Measurements from ENCODE around the gene KSR1.

Gene KSR1

GRCh38 chr17:27491713-27492190 is 35.5 kb downstream of the KSR1 start:
- Histone ChIP-seq H3K27ac (ENCODE audit: low read length) (no peak overlapping the region), H3K4me1 (ENCODE audit: insufficient read depth, low read length) (peaks cover 72% of the 10 kb centered on the region), H3K9me3 (ENCODE audit: insufficient read depth, low read depth, low read length) (no peaks in the 10 kb centered on the region)

GRCh38 chr17:27492470-27492869 is 36.2 kb downstream of the KSR1 start:
- Histone ChIP-seq H3K4me3 (ENCODE audit: low read length) (no peak overlapping the region), H3K27ac (ENCODE audit: low read length) (no peak overlapping the region), H3K4me1 (ENCODE audit: insufficient read depth, low read length) (peaks cover 74% of the 10 kb centered on the region), H3K27me3 (ENCODE audit: insufficient read depth, low read length) (no peaks in the 10 kb centered on the region), H3K9me3 (ENCODE audit: insufficient read depth, low read depth, low read length) (no peaks in the 10 kb centered on the region), H3K36me3 (ENCODE audit: insufficient read depth, low read depth, low read length) (0 out of 2 replicates have a peak, but pooled peaks cover 4% of the 10 kb centered on the region), H3K9ac (ENCODE audit: low read depth, low read length) (no peak overlapping the region)

More at GRCh38 chr17:27491713-27492190, 35.5 kb downstream of the KSR1 start:
- no peak overlapping the region for H3K9ac ChIP-seq (ENCODE audit: low read depth, low read length)
- H3K4me3 ChIP-seq (ENCODE audit: low read length), result no peak overlapping the region
- H3K27me3 ChIP-seq (ENCODE audit: insufficient read depth, low read length), result no peaks in the 10 kb centered on the region
- H3K36me3 ChIP-seq (ENCODE audit: insufficient read depth, low read depth, low read length), result 0 out of 2 replicates have a peak, but pooled peaks cover 4% of the 10 kb centered on the region

GRCh38 chr17:27493088-27493487 is 36.8 kb downstream of the KSR1 start:
- Histone ChIP-seq H3K36me3 (ENCODE audit: insufficient read depth, low read depth, low read length) (no peaks in the 10 kb centered on the region), H3K9me3 (ENCODE audit: insufficient read depth, low read depth, low read length) (no peaks in the 10 kb centered on the region), H3K4me1 (ENCODE audit: insufficient read depth, low read length) (peaks cover 74% of the 10 kb centered on the region), H3K9ac (ENCODE audit: low read depth, low read length) (no peak overlapping the region), H3K4me3 (ENCODE audit: low read length) (no peak overlapping the region), H3K27ac (ENCODE audit: low read length) (no peak overlapping the region), H3K27me3 (ENCODE audit: insufficient read depth, low read length) (no peaks in the 10 kb centered on the region)

- no peaks in the 10 kb centered on the region for H3K36me3 ChIP-seq (ENCODE audit: insufficient read depth, low read depth, low read length)
- peaks cover 72% of the 10 kb centered on the region for H3K4me1 ChIP-seq (ENCODE audit: insufficient read depth, low read length)
- H3K27ac ChIP-seq (ENCODE audit: low read length), result no peak overlapping the region
- no peaks in the 10 kb centered on the region for H3K27me3 ChIP-seq (ENCODE audit: insufficient read depth, low read length)
- no peaks in the 10 kb centered on the region for H3K9me3 ChIP-seq (ENCODE audit: insufficient read depth, low read depth, low read length)
- no peak overlapping the region for H3K4me3 ChIP-seq (ENCODE audit: low read length)
- H3K9ac ChIP-seq (ENCODE audit: low read depth, low read length), result peak overlapping the region; percentile 40; the same call in 1 of the 2 replicates
Measured at GRCh38 chr17:27494192-27495091, 38.2 kb downstream of the KSR1 start.

GRCh38 chr17:27495460-27495859 is 39.2 kb downstream of the KSR1 start:
- Histone ChIP-seq H3K9ac (ENCODE audit: low read depth, low read length) (no peak overlapping the region), H3K27me3 (ENCODE audit: insufficient read depth, low read length) (no peaks in the 10 kb centered on the region), H3K4me1 (ENCODE audit: insufficient read depth, low read length) (peaks cover 62% of the 10 kb centered on the region), H3K4me3 (ENCODE audit: low read length) (no peak overlapping the region), H3K36me3 (ENCODE audit: insufficient read depth, low read depth, low read length) (peaks cover 4% of the 10 kb centered on the region; the same call in 1 of the 2 replicates), H3K27ac (ENCODE audit: low read length) (no peak overlapping the region), H3K9me3 (ENCODE audit: insufficient read depth, low read depth, low read length) (peaks cover 4% of the 10 kb centered on the region)

- Histone ChIP-seq H3K9me3 (ENCODE audit: insufficient read depth, low read depth, low read length) (peaks cover 10% of the 10 kb centered on the region), H3K4me3 (ENCODE audit: low read length) (no peak overlapping the region), H3K27me3 (ENCODE audit: insufficient read depth, low read length) (no peaks in the 10 kb centered on the region), H3K9ac (ENCODE audit: low read depth, low read length) (no peak overlapping the region; the same call in 1 of the 2 replicates), H3K27ac (ENCODE audit: low read length) (no peak overlapping the region), H3K4me1 (ENCODE audit: insufficient read depth, low read length) (peaks cover 57% of the 10 kb centered on the region), H3K36me3 (ENCODE audit: insufficient read depth, low read depth, low read length) (peaks cover 4% of the 10 kb centered on the region; the same call in 1 of the 2 replicates)
Measured at GRCh38 chr17:27496005-27496404, 39.8 kb downstream of the KSR1 start.

- peaks cover 4% of the 10 kb centered on the region; the same call in 1 of the 2 replicates for H3K36me3 ChIP-seq (ENCODE audit: insufficient read depth, low read depth, low read length)
- no peak overlapping the region for H3K4me3 ChIP-seq (ENCODE audit: low read length)
- peaks cover 15% of the 10 kb centered on the region for H3K9me3 ChIP-seq (ENCODE audit: insufficient read depth, low read depth, low read length)
- peaks cover 55% of the 10 kb centered on the region for H3K4me1 ChIP-seq (ENCODE audit: insufficient read depth, low read length)
- no peaks in the 10 kb centered on the region for H3K27me3 ChIP-seq (ENCODE audit: insufficient read depth, low read length)
- no peak overlapping the region for H3K27ac ChIP-seq (ENCODE audit: low read length)
- no peak overlapping the region; the same call in 1 of the 2 replicates for H3K9ac ChIP-seq (ENCODE audit: low read depth, low read length)
Measured at GRCh38 chr17:27496437-27496943, 40.2 kb downstream of the KSR1 start.

- H3K9ac ChIP-seq (ENCODE audit: low read depth, low read length), result no peak overlapping the region; the same call in 1 of the 2 replicates
- H3K27me3 ChIP-seq (ENCODE audit: insufficient read depth, low read length), result no peaks in the 10 kb centered on the region
- H3K4me3 ChIP-seq (ENCODE audit: low read length), result no peak overlapping the region
- no peak overlapping the region for H3K27ac ChIP-seq (ENCODE audit: low read length)
- peaks cover 51% of the 10 kb centered on the region for H3K4me1 ChIP-seq (ENCODE audit: insufficient read depth, low read length)
- peaks cover 4% of the 10 kb centered on the region; the same call in 1 of the 2 replicates for H3K36me3 ChIP-seq (ENCODE audit: insufficient read depth, low read depth, low read length)
- H3K9me3 ChIP-seq (ENCODE audit: insufficient read depth, low read depth, low read length), result peaks cover 19% of the 10 kb centered on the region
Measured at GRCh38 chr17:27496971-27497370, 40.7 kb downstream of the KSR1 start.

GRCh38 chr17:27497696-27498095 is 41.4 kb downstream of the KSR1 start:
- Histone ChIP-seq H3K36me3 (ENCODE audit: insufficient read depth, low read depth, low read length) (peaks cover 4% of the 10 kb centered on the region; the same call in 1 of the 2 replicates), H3K9ac (ENCODE audit: low read depth, low read length) (no peak overlapping the region), H3K27me3 (ENCODE audit: insufficient read depth, low read length) (no peaks in the 10 kb centered on the region), H3K27ac (ENCODE audit: low read length) (no peak overlapping the region), H3K9me3 (ENCODE audit: insufficient read depth, low read depth, low read length) (peaks cover 20% of the 10 kb centered on the region), H3K4me3 (ENCODE audit: low read length) (no peak overlapping the region), H3K4me1 (ENCODE audit: insufficient read depth, low read length) (peaks cover 43% of the 10 kb centered on the region)

GRCh38 chr17:27498615-27499309 is 42.5 kb downstream of the KSR1 start:
- no peak overlapping the region for H3K4me3 ChIP-seq (ENCODE audit: low read length)
- no peak overlapping the region for H3K9ac ChIP-seq (ENCODE audit: low read depth, low read length)
- no peak overlapping the region for H3K27ac ChIP-seq (ENCODE audit: low read length)
- peaks cover 4% of the 10 kb centered on the region; the same call in 1 of the 2 replicates for H3K36me3 ChIP-seq (ENCODE audit: insufficient read depth, low read depth, low read length)
- peaks cover 20% of the 10 kb centered on the region for H3K9me3 ChIP-seq (ENCODE audit: insufficient read depth, low read depth, low read length)
- H3K4me1 ChIP-seq (ENCODE audit: insufficient read depth, low read length), result peaks cover 33% of the 10 kb centered on the region
- no peaks in the 10 kb centered on the region for H3K27me3 ChIP-seq (ENCODE audit: insufficient read depth, low read length)

- Histone ChIP-seq H3K27ac (ENCODE audit: low read length) (no peak overlapping the region), H3K9ac (ENCODE audit: low read depth, low read length) (no peak overlapping the region), H3K9me3 (ENCODE audit: insufficient read depth, low read depth, low read length) (peaks cover 20% of the 10 kb centered on the region), H3K4me1 (ENCODE audit: insufficient read depth, low read length) (peaks cover 24% of the 10 kb centered on the region), H3K27me3 (ENCODE audit: insufficient read depth, low read length) (no peaks in the 10 kb centered on the region), H3K4me3 (ENCODE audit: low read length) (no peak overlapping the region), H3K36me3 (ENCODE audit: insufficient read depth, low read depth, low read length) (peaks cover 4% of the 10 kb centered on the region; the same call in 1 of the 2 replicates)
Measured at GRCh38 chr17:27499451-27500265, 43.4 kb downstream of the KSR1 start.

All from iPS-20b (cell line).